Keratinocyte (primary cell): ENCODE measurements around the gene VCL. TPM values are rescaled to one million over a fixed set of nuclear protein-coding genes. Genes with fewer than 3 reads are reported as not detected.

Source experiments
- DNase-seq: peaks from one replicate; pipeline ENCODE4 v3.0.0-alpha.2; 2011; ENCODE audit warnings: low read depth, missing footprints, low spot score
- FAIRE-seq: peaks from 2 replicates; lab custom pipeline; 2011; peaks lifted over from hg19 to GRCh38; lab: Jason Lieb, UNC
- H2AFZ ChIP-seq: 2 replicates; pipeline ENCODE4 v1.6.0; 2012; ENCODE audit warnings: low read length, control low read depth, inconsistent platforms; ENCODE audit not compliant: control insufficient read depth
- H3K27ac ChIP-seq: 2 replicates; pipeline ENCODE4 v1.5.1; 2011; ENCODE audit warnings: low read length; ENCODE audit not compliant: control insufficient read depth, insufficient read depth
- H3K27me3 ChIP-seq: 3 replicates; pipeline ENCODE4 v1.6.0; 2011; ENCODE audit warnings: low read length; ENCODE audit not compliant: control insufficient read depth, insufficient read depth; ENCODE audit errors: extremely low read depth
- H3K36me3 ChIP-seq, 2 experiments: 2 replicates in 1 of 2; 3 replicates in 1 of 2; pipeline ENCODE4 v1.5.1; 2011; ENCODE audit warnings: low read length in 2 of 2, mild to moderate bottlenecking in 1 of 2; ENCODE audit not compliant: control insufficient read depth in 2 of 2, insufficient read depth in 2 of 2; ENCODE audit errors: extremely low read depth in 1 of 2
- H3K4me1 ChIP-seq: 3 replicates; pipeline ENCODE4 v1.5.1; 2011; ENCODE audit warnings: low read length; ENCODE audit not compliant: control insufficient read depth, insufficient read depth; ENCODE audit errors: extremely low read depth
- H3K4me2 ChIP-seq: 3 replicates; pipeline ENCODE4 v1.6.0; 2011; ENCODE audit warnings: low read depth, low read length; ENCODE audit not compliant: control insufficient read depth, insufficient read depth; ENCODE audit errors: extremely low read depth
- H3K4me3 ChIP-seq, 3 experiments: fragments of 200-600 bp in 1 of 3; sonication (generic) in 1 of 3; 2 replicates in 2 of 3; 3 replicates in 1 of 3; pipeline ENCODE4 v1.5.1; 2011 to 2016; ENCODE audit warnings: low read length in 3 of 3, mild to moderate bottlenecking in 3 of 3, control low read depth in 2 of 3, inconsistent platforms in 1 of 3, low read depth in 1 of 3, mixed read lengths in 1 of 3, mixed run types in 1 of 3, moderate library complexity in 1 of 3; ENCODE audit not compliant: control insufficient read depth in 2 of 3, insufficient read depth in 2 of 3; ENCODE audit errors: extremely low read depth in 1 of 3
- H3K79me2 ChIP-seq: 2 replicates; pipeline ENCODE4 v1.6.0; 2012; ENCODE audit warnings: low read length; ENCODE audit not compliant: control insufficient read depth, insufficient read depth
- H3K9ac ChIP-seq: 3 replicates; pipeline ENCODE4 v1.6.0; 2011; ENCODE audit warnings: low read length; ENCODE audit not compliant: control insufficient read depth, insufficient read depth; ENCODE audit errors: extremely low read depth
- H3K9me1 ChIP-seq: 3 replicates; pipeline ENCODE4 v1.6.0; 2011; ENCODE audit warnings: low read length; ENCODE audit not compliant: control insufficient read depth, insufficient read depth; ENCODE audit errors: extremely low read depth
- H3K9me3 ChIP-seq: 2 replicates; pipeline ENCODE4 v1.5.1; 2012; ENCODE audit warnings: low read depth, low read length; ENCODE audit not compliant: control insufficient read depth
- H4K20me1 ChIP-seq: 3 replicates; pipeline ENCODE4 v1.6.0; 2011; ENCODE audit warnings: low read length; ENCODE audit not compliant: control insufficient read depth, insufficient read depth; ENCODE audit errors: extremely low read depth
- EZH2 ChIP-seq: IDR thresholded peaks from one replicate; pipeline ENCODE4 v1.6.1; 2012; ENCODE audit warnings: inconsistent platforms, mild to moderate bottlenecking, low read length, moderate library complexity
- dilution Hi-C: fragments of 300-500 bp; cut with MboI; formaldehyde crosslinking; loops from one replicate; pipeline ENCODE4 v1.7.0; 2020; ENCODE audit warnings: low sequenced_read_pairs; ENCODE audit not compliant: extremely low pct_ligation_motif_present
- polyA plus RNA-seq, 5 experiments: library from polyadenylated mRNA; depleted of rRNA in 3 of 5; stranded (reverse) in 3 of 5; stranded (forward) in 1 of 5; unstranded in 1 of 5; fragments of >200 nt; gene quantifications; 1 replicate in 1 of 5; 2 replicates in 3 of 5; 3 replicates in 1 of 5; pipeline versions ENCODE4 v1.2.1 to v1.2.3, GENCODE V29; 2011 to 2012; ENCODE audit warnings: missing spikeins in 2 of 5, low read depth in 1 of 5, low replicate concordance in 1 of 5
- TF ChIP-seq, protein P1 (sequence below), 3 experiments: IDR thresholded peaks in 1 of 3; conservative IDR thresholded peaks in 1 of 3; optimal IDR thresholded peaks in 1 of 3; 2 replicates in 2 of 3; 3 replicates in 1 of 3; pipeline versions ENCODE3 to v1.5.1; 2011; ENCODE audit warnings: low read length in 3 of 3, mild to moderate bottlenecking in 3 of 3, moderate library complexity in 2 of 3, control low read depth in 1 of 3, inconsistent platforms in 1 of 3; ENCODE audit not compliant: insufficient read depth in 2 of 3; ENCODE audit errors: extremely low read depth in 1 of 3

VCL gene
- polyA plus RNA-seq, 1 donor (not counting 4 experiments of a cell fraction or from before 2014, with no cell fraction given): 102 TPM

DNA sequence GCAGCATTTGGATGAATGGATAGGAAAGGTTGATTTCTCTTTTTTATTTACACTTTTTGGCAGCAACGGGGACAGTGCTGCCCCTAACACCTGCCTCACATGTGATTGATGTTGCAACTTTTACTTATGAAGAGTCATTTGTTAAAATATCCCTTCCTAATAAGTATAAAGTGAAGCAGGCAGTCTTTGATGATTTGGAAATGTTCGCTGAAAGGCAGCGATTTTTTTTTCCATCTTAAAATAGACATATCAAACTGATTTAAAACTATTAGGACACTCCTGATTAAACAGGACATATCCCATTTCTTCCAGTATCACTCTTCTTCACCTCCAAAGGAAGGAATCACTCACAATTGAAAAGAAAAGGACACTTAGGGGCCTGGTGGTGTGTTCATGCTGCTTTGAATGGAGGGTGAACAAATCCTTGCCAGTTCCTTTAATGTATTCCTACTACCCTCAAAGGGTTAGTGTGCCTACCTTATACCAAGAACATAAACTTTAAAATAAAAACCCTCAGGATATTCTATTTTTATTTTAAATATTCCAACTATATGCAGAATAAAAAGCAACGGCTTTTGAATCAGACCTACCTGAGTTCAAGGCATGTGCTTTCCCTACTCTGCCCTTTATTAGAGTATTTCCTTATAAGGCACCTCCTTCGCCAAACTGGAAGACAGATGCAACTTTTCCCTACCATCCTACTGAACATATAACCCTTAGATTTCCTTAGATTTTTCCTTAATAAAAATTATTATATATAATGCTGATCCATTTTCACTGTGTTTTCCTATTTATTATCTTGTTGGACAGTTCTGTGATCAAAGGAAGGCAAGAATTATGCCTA lies 154.2 kb downstream of the VCL start:
- Histone ChIP-seq H3K4me2 (peak overlapping the region; percentile 64), H3K9me1 (peaks cover 2% of the 10 kb centered on the region), H4K20me1 (no peaks in the 10 kb centered on the region), H3K9ac (peak overlapping the region; percentile 98), H3K4me3 (peak overlapping the region; percentile 81 to 96 (median 90)), H3K27me3 (no peaks in the 10 kb centered on the region), H3K9me3 (no peaks in the 10 kb centered on the region), H3K4me1 (peaks cover 19% of the 10 kb centered on the region), H3K79me2 (peaks cover 63% of the 10 kb centered on the region), H3K27ac (peak overlapping the region; percentile 98), H2AFZ (peak overlapping the region; percentile 99), H3K36me3 (peaks cover 1 to 2% of the 10 kb centered on the region in 2 experiments)
- TF ChIP-seq, protein P1, sequence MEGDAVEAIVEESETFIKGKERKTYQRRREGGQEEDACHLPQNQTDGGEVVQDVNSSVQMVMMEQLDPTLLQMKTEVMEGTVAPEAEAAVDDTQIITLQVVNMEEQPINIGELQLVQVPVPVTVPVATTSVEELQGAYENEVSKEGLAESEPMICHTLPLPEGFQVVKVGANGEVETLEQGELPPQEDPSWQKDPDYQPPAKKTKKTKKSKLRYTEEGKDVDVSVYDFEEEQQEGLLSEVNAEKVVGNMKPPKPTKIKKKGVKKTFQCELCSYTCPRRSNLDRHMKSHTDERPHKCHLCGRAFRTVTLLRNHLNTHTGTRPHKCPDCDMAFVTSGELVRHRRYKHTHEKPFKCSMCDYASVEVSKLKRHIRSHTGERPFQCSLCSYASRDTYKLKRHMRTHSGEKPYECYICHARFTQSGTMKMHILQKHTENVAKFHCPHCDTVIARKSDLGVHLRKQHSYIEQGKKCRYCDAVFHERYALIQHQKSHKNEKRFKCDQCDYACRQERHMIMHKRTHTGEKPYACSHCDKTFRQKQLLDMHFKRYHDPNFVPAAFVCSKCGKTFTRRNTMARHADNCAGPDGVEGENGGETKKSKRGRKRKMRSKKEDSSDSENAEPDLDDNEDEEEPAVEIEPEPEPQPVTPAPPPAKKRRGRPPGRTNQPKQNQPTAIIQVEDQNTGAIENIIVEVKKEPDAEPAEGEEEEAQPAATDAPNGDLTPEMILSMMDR (optimal IDR thresholded peaks at IDR 0.05 in 1 of 3, IDR thresholded peaks at IDR 0.05 in 1 of 3, conservative IDR thresholded peaks at IDR 0.05 in 1 of 3; ENCODE audit: extremely low read depth in 1 of 3, insufficient read depth in 2 of 3, low read length in 3 of 3): no peak
- no peak for TF ChIP-seq EZH2
- no peak for DNase-seq
- dilution Hi-C loops: no loop called here
- FAIRE-seq: no peak

DNA sequence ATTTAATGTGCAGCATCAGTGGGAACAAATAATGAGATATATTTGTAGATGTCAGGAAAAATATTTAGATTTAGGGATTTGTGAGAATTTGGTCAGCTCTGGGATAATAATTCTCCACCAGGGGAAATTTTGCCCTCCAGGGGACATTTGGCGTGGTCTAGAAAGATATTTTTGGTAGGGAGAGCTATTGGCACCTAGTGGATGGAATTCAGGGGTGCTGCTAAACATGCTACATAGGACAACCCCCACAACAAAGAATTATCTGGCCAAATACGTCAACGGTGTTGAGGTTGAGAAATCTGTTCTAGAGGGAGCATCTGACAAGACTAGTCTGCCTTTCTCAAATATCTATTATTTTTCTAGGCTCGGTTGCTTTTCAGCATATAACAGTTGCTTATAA lies 155.2 kb downstream of the VCL start:
- no peaks in the 10 kb centered on the region for H3K9me3 ChIP-seq
- no peak for TF ChIP-seq EZH2
- TF ChIP-seq, protein P1 (optimal IDR thresholded peaks at IDR 0.05 in 1 of 3, IDR thresholded peaks at IDR 0.05 in 1 of 3, conservative IDR thresholded peaks at IDR 0.05 in 1 of 3; ENCODE audit: extremely low read depth in 1 of 3, insufficient read depth in 2 of 3, low read length in 3 of 3): peak; percentile 60 to 83 (median 63)
- peaks cover 2% of the 10 kb centered on the region for H3K9me1 ChIP-seq
- dilution Hi-C loops: no loop called here
- peak overlapping the region; percentile 38 for H3K27ac ChIP-seq
- H4K20me1 ChIP-seq: no peaks in the 10 kb centered on the region
- H3K9ac ChIP-seq: peak overlapping the region; percentile 34
- H2AFZ ChIP-seq: peak overlapping the region; percentile 45
- H3K4me3 ChIP-seq: peak overlapping the region in 2 of 3 experiments; percentile 26 to 81
- H3K4me1 ChIP-seq: peaks cover 19% of the 10 kb centered on the region
- H3K36me3 ChIP-seq: peaks cover 1% of the 10 kb centered on the region in 2 experiments
- FAIRE-seq: no peak
- no peak for DNase-seq
- H3K4me2 ChIP-seq: peak overlapping the region; percentile 64
- H3K27me3 ChIP-seq: no peaks in the 10 kb centered on the region
- peaks cover 63% of the 10 kb centered on the region for H3K79me2 ChIP-seq
